GM23248 (cell line): ENCODE measurements around the gene DUSP28. TPM values are rescaled to one million over a fixed set of nuclear protein-coding genes. Genes with fewer than 3 reads are reported as not detected.

ENCODE experiments used
- DNase-seq: peaks from one replicate; pipeline ENCODE4 v3.0.0-alpha.2; 2015
- H2AFZ ChIP-seq: fragments of 200-600 bp; sonication (generic); 2 replicates; pipeline ENCODE4 v1.6.1; 2016; ENCODE audit warnings: antibody characterized with exemption
- H3F3A ChIP-seq: fragments of 200-600 bp; sonication (generic); 2 replicates; pipeline ENCODE4 v1.6.1; 2016; ENCODE audit warnings: mild to moderate bottlenecking, antibody characterized with exemption, mixed run types; ENCODE audit not compliant: insufficient read depth
- H3K27ac ChIP-seq: fragments of 200-600 bp; sonication (generic); 2 replicates; pipeline ENCODE4 v1.5.1; 2016; ENCODE audit warnings: mild to moderate bottlenecking
- H3K27me3 ChIP-seq: fragments of 200-600 bp; sonication (generic); replicated peaks from 2 replicates; pipeline ENCODE4 v1.6.1; 2016; ENCODE audit warnings: mild to moderate bottlenecking; ENCODE audit not compliant: insufficient read depth
- H3K36me3 ChIP-seq: fragments of 200-600 bp; sonication (generic); 2 replicates; pipeline ENCODE4 v1.6.1; 2016; ENCODE audit warnings: low read depth, mild to moderate bottlenecking
- H3K4me1 ChIP-seq: fragments of 200-600 bp; sonication (generic); 2 replicates; pipeline ENCODE4 v1.6.1; 2016; ENCODE audit warnings: mild to moderate bottlenecking; ENCODE audit not compliant: insufficient read depth
- H3K4me2 ChIP-seq: fragments of 200-600 bp; sonication (generic); one replicate; pipeline ENCODE4 v1.6.1; 2016; ENCODE audit warnings: mild to moderate bottlenecking; ENCODE audit not compliant: unreplicated experiment
- H3K4me3 ChIP-seq: fragments of 200-600 bp; sonication (generic); 2 replicates; pipeline ENCODE4 v1.5.1; 2016; ENCODE audit warnings: mild to moderate bottlenecking
- H3K79me2 ChIP-seq: fragments of 200-600 bp; sonication (generic); 2 replicates; pipeline ENCODE4 v1.6.1; 2016; ENCODE audit warnings: mild to moderate bottlenecking; ENCODE audit not compliant: insufficient read depth
- H3K9ac ChIP-seq: fragments of 200-600 bp; sonication (generic); 2 replicates; pipeline ENCODE4 v1.6.1; 2016; ENCODE audit warnings: mild to moderate bottlenecking
- H3K9me2 ChIP-seq: fragments of 200-600 bp; sonication (generic); 2 replicates; pipeline ENCODE4 v1.6.1; 2016; ENCODE audit warnings: mixed run types, mild to moderate bottlenecking, moderate library complexity; ENCODE audit not compliant: insufficient read depth
- H3K9me3 ChIP-seq: fragments of 200-600 bp; sonication (generic); one replicate; pipeline ENCODE4 v1.6.1; 2017; ENCODE audit warnings: low read depth
- H4K20me1 ChIP-seq: fragments of 200-600 bp; sonication (generic); 2 replicates; pipeline ENCODE4 v1.6.0; 2016; ENCODE audit not compliant: insufficient read depth
- EZH2 ChIP-seq: fragments of 200-600 bp; sonication (generic); IDR thresholded peaks from 2 replicates; pipeline ENCODE4 v1.6.1; 2018; ENCODE audit warnings: antibody characterized with exemption, mild to moderate bottlenecking; ENCODE audit not compliant: insufficient read depth, poor library complexity, severe bottlenecking
- EZH2phosphoT487 ChIP-seq: fragments of 200-600 bp; sonication (generic); IDR thresholded peaks from 2 replicates; pipeline ENCODE4 v1.6.1; 2018; ENCODE audit warnings: antibody characterized with exemption, moderate library complexity, mild to moderate bottlenecking, low read depth; ENCODE audit not compliant: insufficient read depth
- WGBS, 2 experiments: methylation state at CpG; one replicate each; pipeline ENCODE4 v1.1.6; 2015 to 2017; ENCODE audit warnings: low lambda C conversion rate in 2 of 2, low coverage in 1 of 2; ENCODE audit errors: missing lambda C conversion rate in 2 of 2; 5-methylcytosine and 5-hydroxymethylcytosine counted together
- in situ Hi-C: fragments of 300-500 bp; cut with MboI; formaldehyde crosslinking; loops from 2 replicates; pipeline ENCODE4 v1.15.0; 2020
- polyA plus RNA-seq: library from polyadenylated mRNA; unstranded; fragments of >200 nt; fragmentation: Nextera tagmentation; extraction: Ambion mirVana; gene quantifications from 2 replicates; pipeline ENCODE4 v1.2.1, GENCODE V29; 2016
- total RNA-seq: library from RNA; depleted of rRNA; stranded (reverse); fragments of >200 nt; shearing (Covaris generic); gene quantifications from 2 replicates; pipeline ENCODE4 v1.2.3, GENCODE V29; 2014

DUSP28 gene
- total and polyA plus RNA-seq, 2 experiments from 2014 or later, result 3.2 to 4.9 TPM

DNA sequence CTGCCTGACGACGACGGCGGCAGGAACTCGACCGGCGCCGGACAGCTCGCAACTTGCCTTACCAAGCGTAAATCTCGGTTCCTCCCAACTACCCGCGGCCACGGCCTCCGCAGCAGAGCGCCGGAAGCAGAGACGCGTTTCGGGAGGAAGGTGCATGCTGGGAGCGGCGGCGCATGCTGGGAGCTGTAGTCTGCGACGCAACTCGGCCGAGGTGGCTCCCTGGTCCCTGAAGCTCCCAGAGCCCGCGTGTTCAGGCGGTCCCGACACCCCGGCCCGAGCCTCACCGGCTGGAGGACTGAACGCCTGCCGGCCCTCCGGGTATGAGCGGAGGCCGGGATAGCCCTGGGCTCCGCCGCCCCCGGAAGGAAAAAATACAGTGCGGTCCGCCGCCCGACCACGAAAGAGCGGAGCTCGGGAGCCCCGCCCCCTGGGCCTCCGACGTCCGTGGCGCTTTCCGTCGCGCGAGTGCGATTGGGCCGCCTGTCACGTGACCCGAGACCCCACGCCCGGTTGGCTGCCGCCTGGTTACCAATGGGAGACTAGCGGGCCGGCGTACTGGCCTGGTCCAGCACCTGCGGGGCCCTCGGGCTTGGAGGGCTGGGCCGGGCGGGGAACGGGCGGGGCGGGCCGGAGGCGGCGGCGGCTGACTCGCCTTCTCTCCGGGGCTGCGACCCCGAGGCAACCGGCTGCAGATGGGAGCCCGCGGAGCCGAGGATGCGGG, 26.2 kb downstream of the DUSP28 start, which contains the start of gene CAPN10:
CAPN10 (plus strand) TSS at position 537 of the 721 bp plus-strand sequence; CDS start at position 715, 178 bp downstream.
- H4K20me1 ChIP-seq, result no peaks in the 10 kb centered on the region

GRCh38 chr2:240586919-240587800, 27.0 kb downstream of the DUSP28 start:
- peak; percentile 61 for DNase-seq
- H3K36me3 ChIP-seq, result no peaks in the 10 kb centered on the region
- no peaks in the 10 kb centered on the region for H3K9me3 ChIP-seq
- peaks cover 70% of the 10 kb centered on the region for H3K79me2 ChIP-seq
- H3K4me2 ChIP-seq, result peak overlapping the region; percentile 99
- no peaks in the 10 kb centered on the region for H4K20me1 ChIP-seq
- peaks cover 19% of the 10 kb centered on the region for H3K4me1 ChIP-seq
- H3K27ac ChIP-seq, result no peak overlapping the region
- H3K4me3 ChIP-seq, result peak overlapping the region; percentile 88
- no peaks in the 10 kb centered on the region for H3K9me2 ChIP-seq
- peak overlapping the region; percentile 66 for H2AFZ ChIP-seq
- in situ Hi-C loops, result no loop called here
- H3K27me3 ChIP-seq, result no peaks in the 10 kb centered on the region
- peak overlapping the region; percentile 92 for H3K9ac ChIP-seq
- TF ChIP-seq EZH2phosphoT487 (no peak), EZH2 (no peak)
- peaks cover 4% of the 10 kb centered on the region; the same call in 1 of the 2 replicates for H3F3A ChIP-seq
- WGBS, 2 experiments, result 3 to 5% methylated on average over 29 to 60 of the region's 62 CpGs

More for the DNA sequence above, 26.2 kb downstream of the DUSP28 start, which contains the start of gene CAPN10:
- H3K4me1 ChIP-seq, result peaks cover 19% of the 10 kb centered on the region
- TF ChIP-seq EZH2phosphoT487, result no peak
- TF ChIP-seq EZH2, result no peak
- peak within 1 kb of the TSS; percentile 92 for H3K9ac ChIP-seq
- WGBS, 2 experiments, result 1% methylated on average over 65 to 78 of the region's 88 CpGs
- peaks cover 6% of the 10 kb centered on the region; the same call in 1 of the 2 replicates for H3F3A ChIP-seq
- peak within 1 kb of the TSS; percentile 66 for H2AFZ ChIP-seq
- DNase-seq, result peak; percentile 100
- no peaks in the 10 kb centered on the region for H3K27me3 ChIP-seq
- H3K27ac ChIP-seq, result peak within 1 kb of the TSS; percentile 59
- H3K36me3 ChIP-seq, result no peaks in the 10 kb centered on the region
- H3K4me3 ChIP-seq, result peak within 1 kb of the TSS; percentile 88
- in situ Hi-C loops, result no loop called here
- no peaks in the 10 kb centered on the region for H3K9me2 ChIP-seq
- no peaks in the 10 kb centered on the region for H3K9me3 ChIP-seq
- H3K79me2 ChIP-seq, result peaks cover 78% of the 10 kb centered on the region
- H3K4me2 ChIP-seq, result peak within 1 kb of the TSS; percentile 99

DNA sequence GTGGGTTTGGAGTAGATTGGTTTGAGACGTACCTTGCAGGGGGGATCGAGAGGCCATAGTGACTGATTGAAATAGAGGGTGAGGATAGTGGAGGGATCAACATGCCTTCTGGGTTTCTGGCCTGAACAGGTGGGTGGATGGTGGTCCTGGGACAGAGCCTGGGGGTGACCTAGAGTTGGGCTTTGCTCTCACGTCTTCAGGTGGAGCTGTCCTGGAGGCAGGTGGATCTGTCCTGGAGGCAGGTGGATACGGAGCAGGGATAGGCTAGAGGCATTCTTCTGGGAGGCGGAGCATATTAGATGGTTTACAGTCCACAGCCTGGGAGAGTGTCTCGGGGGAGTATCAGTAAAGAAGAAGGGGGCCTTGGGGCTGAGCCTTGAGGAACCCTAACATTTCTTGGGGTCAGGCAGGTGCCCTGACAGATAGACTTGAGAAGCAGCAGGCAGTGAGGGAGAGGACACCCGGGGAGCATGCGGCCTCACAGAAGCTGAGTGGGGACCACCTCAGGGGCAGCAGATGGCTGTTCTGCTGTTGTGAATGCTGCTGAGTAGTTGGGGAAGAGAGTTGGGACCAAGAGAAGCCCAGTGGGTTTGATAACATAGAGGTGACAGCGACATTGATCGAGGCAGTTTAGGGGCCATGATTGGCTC, 28.0 kb downstream of the DUSP28 start:
- Histone ChIP-seq H3K9ac (peak overlapping the region; percentile 92), H2AFZ (no peak overlapping the region)
- no peak for DNase-seq

DNA sequence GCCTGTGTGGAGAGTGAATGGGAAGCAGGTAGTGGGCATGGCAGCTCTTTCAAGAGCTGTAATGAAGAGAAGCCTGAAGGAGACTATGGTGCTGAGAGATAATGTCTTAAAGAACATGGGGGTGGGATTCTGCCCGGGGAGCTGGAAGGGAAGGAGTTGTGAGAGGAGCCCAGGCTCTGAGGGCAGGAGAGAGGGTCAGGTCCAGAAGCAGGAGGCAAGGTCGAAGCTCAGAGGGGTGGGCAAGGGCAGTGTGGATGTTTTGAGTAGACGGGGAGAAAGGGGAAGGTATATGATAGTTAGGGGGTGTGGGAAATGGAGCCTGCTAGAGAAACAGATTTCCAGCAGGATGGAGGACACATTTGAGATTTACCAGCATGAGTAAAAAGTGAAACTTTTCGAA, 28.5 kb downstream of the DUSP28 start:
- H2AFZ ChIP-seq, result no peak overlapping the region
- WGBS, 2 experiments, result 67 to 77% methylated on average over 4 of the region's 4 CpGs
- H3F3A ChIP-seq, result no peaks in the 10 kb centered on the region
- H3K27me3 ChIP-seq, result no peaks in the 10 kb centered on the region
- H3K27ac ChIP-seq, result no peak overlapping the region
- no peaks in the 10 kb centered on the region for H3K9me3 ChIP-seq
- H3K4me2 ChIP-seq, result no peak overlapping the region
- no peaks in the 10 kb centered on the region for H4K20me1 ChIP-seq
- H3K9ac ChIP-seq, result no peak overlapping the region
- peaks cover 19% of the 10 kb centered on the region for H3K4me1 ChIP-seq
- peaks cover 55% of the 10 kb centered on the region for H3K79me2 ChIP-seq
- DNase-seq, result no peak
- no peak for TF ChIP-seq EZH2
- no peak for TF ChIP-seq EZH2phosphoT487
- no peak overlapping the region for H3K4me3 ChIP-seq
- no peaks in the 10 kb centered on the region; the same call in 1 of the 2 replicates for H3K36me3 ChIP-seq
- H3K9me2 ChIP-seq, result no peaks in the 10 kb centered on the region
- in situ Hi-C loops, result no loop called here

More for the DNA sequence above, 28.0 kb downstream of the DUSP28 start:
- H3K36me3 ChIP-seq, result no peaks in the 10 kb centered on the region; the same call in 1 of the 2 replicates
- H3K4me1 ChIP-seq, result peaks cover 19% of the 10 kb centered on the region
- H3K4me2 ChIP-seq, result peak overlapping the region; percentile 99
- 70 to 76% methylated on average over 9 to 10 of the region's 10 CpGs for WGBS, 2 experiments
- no peaks in the 10 kb centered on the region for H3F3A ChIP-seq
- no peaks in the 10 kb centered on the region for H3K9me2 ChIP-seq
- no peaks in the 10 kb centered on the region for H3K27me3 ChIP-seq
- no peak overlapping the region for H3K27ac ChIP-seq
- in situ Hi-C loops, result no loop called here
- H3K9me3 ChIP-seq, result no peaks in the 10 kb centered on the region
- H4K20me1 ChIP-seq, result no peaks in the 10 kb centered on the region
- peaks cover 61% of the 10 kb centered on the region for H3K79me2 ChIP-seq
- peak overlapping the region; percentile 88 for H3K4me3 ChIP-seq
- TF ChIP-seq EZH2phosphoT487 (no peak), EZH2 (no peak)
